Activated naive CD4-positive, alpha-beta T cell treated with anti-CD3 and anti-CD28 coated beads for 36 hours (primary cell): ENCODE measurements around the gene SPSB4. TPM values are rescaled to one million over a fixed set of nuclear protein-coding genes. Genes with fewer than 3 reads are reported as not detected.

Experiments
- CTCF ChIA-PET: fragments of 350-600 bp; sonication (Branson Sonifier 250); formaldehyde crosslinking; loops from one replicate; lab custom pipeline; 2021; ENCODE audit warnings: antibody characterized with exemption; lab: Charles Lee
- DNase-seq: peaks from one replicate; pipeline ENCODE4 v3.0.0-alpha.2; 2020
- H3K27ac Mint-ChIP-seq: one replicate; pipeline ENCODE4 v1.8.0; 2021; ENCODE audit warnings: mild to moderate bottlenecking, mixed read lengths
- H3K27me3 Mint-ChIP-seq: one replicate; pipeline ENCODE4 v1.8.0; 2021; ENCODE audit warnings: low read depth, mixed read lengths
- H3K36me3 Mint-ChIP-seq: one replicate; pipeline ENCODE4 v1.8.0; 2021; ENCODE audit warnings: low read depth, mixed read lengths
- H3K4me1 Mint-ChIP-seq: one replicate; pipeline ENCODE4 v1.8.0; 2021; ENCODE audit warnings: low read depth, mixed read lengths
- H3K4me3 Mint-ChIP-seq: one replicate; pipeline ENCODE4 v1.8.0; 2021; ENCODE audit warnings: mild to moderate bottlenecking, moderate library complexity, mixed read lengths
- H3K9me3 Mint-ChIP-seq: one replicate; pipeline ENCODE4 v1.8.0; 2021; ENCODE audit warnings: mixed read lengths
- intact Hi-C: fragments of 100-400 bp; cut with micrococcal nuclease; formaldehyde crosslinking; loops from one replicate; pipeline ENCODE4 v1.15.1; 2023
- total RNA-seq, 2 experiments: library from RNA; stranded (reverse); gene quantifications; one replicate each; pipeline ENCODE4 v1.2.3, GENCODE V29; 2021

The SPSB4 gene
- total RNA-seq, 2 experiments from 2014 or later, result not detected

DNA sequence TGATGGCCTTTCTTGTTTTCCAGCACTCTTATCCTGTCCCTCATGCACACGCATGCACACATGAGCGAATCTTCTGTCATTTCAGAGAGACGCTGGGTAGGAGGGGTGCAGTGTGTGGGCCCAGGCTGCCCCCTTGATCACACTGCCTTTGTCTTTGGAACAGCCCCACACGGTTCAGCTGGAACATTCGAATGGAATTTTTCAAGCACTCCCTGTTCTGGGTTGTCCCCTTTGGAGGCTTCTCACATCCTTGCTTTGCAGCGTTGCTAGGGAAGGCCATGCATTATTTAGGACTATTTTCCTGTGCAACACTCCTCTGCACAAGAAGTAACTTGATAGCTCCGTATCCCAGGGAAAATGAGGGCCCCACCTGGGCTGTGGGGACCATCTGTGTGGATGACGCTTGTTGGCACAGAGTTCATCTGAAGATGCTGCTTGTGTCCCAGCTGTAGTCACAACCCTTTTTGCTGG lies 78.4 kb downstream of the SPSB4 start:
- no peak overlapping the region for H3K4me3 Mint-ChIP-seq
- H3K36me3 Mint-ChIP-seq, result no peaks in the 10 kb centered on the region
- H3K27me3 Mint-ChIP-seq, result no peaks in the 10 kb centered on the region
- no peaks in the 10 kb centered on the region for H3K9me3 Mint-ChIP-seq
- CTCF ChIA-PET, result interaction anchor here (1.0 kb wide), 1 partner anchor 118 kb away, joined by 3 read pairs; no protein-coding TSS in a partner anchor
- no peak for DNase-seq
- no peaks in the 10 kb centered on the region for H3K4me1 Mint-ChIP-seq
- intact Hi-C loops, result no loop called here
- H3K27ac Mint-ChIP-seq, result no peak overlapping the region

DNA sequence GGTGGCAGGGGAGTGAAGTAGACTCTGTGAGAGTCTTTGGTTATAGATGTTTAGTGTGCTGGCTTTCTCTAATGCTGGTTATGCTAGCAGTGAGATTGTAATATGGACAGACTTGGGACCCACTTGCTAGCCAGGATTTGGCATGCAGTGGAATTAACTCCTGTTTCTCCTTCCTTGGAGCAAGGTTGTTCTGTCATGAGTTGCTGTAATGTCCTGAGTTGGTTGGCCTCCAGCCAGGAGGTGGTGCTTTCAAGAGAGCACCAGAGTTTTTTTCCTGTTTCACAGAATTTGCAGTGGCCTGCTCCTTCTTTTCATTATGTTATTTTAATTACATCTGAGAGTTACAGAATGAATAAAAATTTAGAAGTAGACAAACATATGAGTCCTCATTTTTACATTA lies 92.4 kb downstream of the SPSB4 start:
- Mint-ChIP-seq H3K36me3 (no peaks in the 10 kb centered on the region), H3K4me3 (no peak overlapping the region), H3K27me3 (peaks cover 8% of the 10 kb centered on the region), H3K4me1 (no peaks in the 10 kb centered on the region), H3K27ac (no peak overlapping the region), H3K9me3 (peaks cover 5% of the 10 kb centered on the region)
- DNase-seq, result no peak
- intact Hi-C loops, result no loop called here
- CTCF ChIA-PET, result no interaction called here

DNA sequence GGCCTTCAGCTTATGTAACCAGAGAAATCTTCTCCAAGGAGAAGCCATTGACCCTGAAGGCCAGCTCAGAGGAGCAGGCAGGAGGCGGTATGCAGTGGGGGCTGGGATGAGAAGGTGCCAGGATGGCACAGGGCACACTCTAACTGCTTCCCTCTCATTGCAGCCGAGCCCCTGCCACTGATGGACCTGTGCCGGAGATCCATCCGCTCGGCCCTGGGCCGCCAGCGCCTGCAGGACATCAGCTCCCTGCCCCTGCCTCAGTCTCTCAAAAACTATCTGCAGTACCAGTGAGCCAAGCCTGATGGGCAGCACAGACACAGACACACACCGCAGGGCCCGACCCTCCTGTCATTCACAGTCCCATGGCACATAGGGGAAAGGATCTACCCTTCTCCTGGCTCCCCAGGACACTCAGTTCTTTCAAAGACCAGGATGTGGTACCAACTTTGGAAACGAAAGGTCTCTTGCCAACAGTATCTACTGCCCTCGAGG lies 95.9 kb downstream of the SPSB4 start:
- H3K36me3 Mint-ChIP-seq, result no peaks in the 10 kb centered on the region
- no peaks in the 10 kb centered on the region for H3K4me1 Mint-ChIP-seq
- peaks cover under 1% of the 10 kb centered on the region for H3K9me3 Mint-ChIP-seq
- H3K4me3 Mint-ChIP-seq, result no peak overlapping the region
- H3K27me3 Mint-ChIP-seq, result peaks cover 7% of the 10 kb centered on the region
- no peak overlapping the region for H3K27ac Mint-ChIP-seq
- intact Hi-C loops, result no loop called here
- DNase-seq, result no peak
- CTCF ChIA-PET, result no interaction called here

DNA sequence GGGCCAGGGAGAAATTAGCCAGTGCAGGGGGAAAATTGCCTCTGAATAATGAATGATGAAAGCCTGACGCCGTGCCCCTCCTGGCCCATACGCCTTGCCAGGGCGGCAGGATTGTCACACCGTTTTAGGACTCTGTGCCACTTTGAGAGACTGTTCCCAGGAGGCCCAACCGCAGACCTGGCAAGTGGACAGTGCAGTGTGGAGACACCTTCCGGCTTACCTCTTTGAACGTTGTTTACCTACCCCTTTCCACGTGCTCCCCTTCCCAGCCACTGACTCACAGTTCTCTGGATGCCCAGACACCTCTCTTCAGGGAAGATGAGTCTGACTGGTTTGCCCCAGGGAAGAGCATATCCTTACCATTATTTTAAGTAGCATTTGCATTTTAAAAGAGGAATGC lies 96.5 kb downstream of the SPSB4 start:
- CTCF ChIA-PET, result no interaction called here
- no peaks in the 10 kb centered on the region for H3K36me3 Mint-ChIP-seq
- no peaks in the 10 kb centered on the region for H3K9me3 Mint-ChIP-seq
- no peaks in the 10 kb centered on the region for H3K4me1 Mint-ChIP-seq
- peaks cover 5% of the 10 kb centered on the region for H3K27me3 Mint-ChIP-seq
- H3K4me3 Mint-ChIP-seq, result no peak overlapping the region
- intact Hi-C loops, result no loop called here
- H3K27ac Mint-ChIP-seq, result no peak overlapping the region
- no peak for DNase-seq

DNA sequence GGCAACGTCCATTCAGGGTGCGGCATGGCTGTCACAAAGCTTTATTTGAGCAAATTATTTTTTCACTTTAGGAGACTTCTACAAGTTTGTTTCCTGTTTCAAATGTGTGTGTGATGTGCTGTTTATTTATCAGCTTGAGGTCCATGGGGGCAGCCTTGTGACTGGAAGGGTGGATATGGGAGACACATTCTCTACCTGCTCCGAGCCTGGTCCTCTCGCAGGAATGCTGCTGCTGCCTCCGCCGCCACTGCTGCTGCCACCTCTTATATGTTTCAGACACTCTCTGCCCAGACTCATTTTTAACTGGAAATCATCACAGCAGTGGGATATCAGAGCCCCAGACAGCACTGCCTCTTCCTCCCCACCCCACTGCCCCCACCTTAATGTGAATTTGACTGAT lies 97.0 kb downstream of the SPSB4 start:
- Mint-ChIP-seq H3K9me3 (no peaks in the 10 kb centered on the region), H3K36me3 (no peaks in the 10 kb centered on the region), H3K4me1 (no peaks in the 10 kb centered on the region), H3K4me3 (no peak overlapping the region), H3K27me3 (peaks cover 5% of the 10 kb centered on the region), H3K27ac (no peak overlapping the region)
- intact Hi-C loops, result no loop called here
- CTCF ChIA-PET, result interaction anchor here (2.3 kb wide), 1 partner anchor 44 kb away, joined by 9 read pairs; no protein-coding TSS in a partner anchor
- DNase-seq, result no peak

DNA sequence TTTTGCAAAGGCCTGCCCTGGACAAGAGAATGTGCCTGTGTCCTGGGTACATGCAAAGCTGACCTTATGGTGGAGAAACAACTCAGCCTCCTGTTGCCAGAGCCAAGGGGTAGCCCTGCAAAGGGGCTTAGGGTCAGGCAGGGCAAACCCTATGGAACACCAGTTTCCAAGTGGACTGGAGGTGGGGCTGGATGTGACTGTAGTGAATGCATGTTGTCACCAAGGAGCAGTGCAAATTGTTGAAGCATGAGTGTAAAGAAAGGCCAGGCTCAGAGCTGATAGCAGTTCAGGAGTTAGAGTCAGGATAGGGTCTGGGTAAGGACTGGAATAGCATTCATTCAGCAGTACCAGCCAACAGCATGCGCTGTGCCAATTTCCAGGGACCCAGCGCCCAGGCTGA lies 97.6 kb downstream of the SPSB4 start:
- intact Hi-C loops, result no loop called here
- no peak for DNase-seq
- Mint-ChIP-seq H3K4me3 (no peak overlapping the region), H3K4me1 (no peaks in the 10 kb centered on the region), H3K9me3 (no peaks in the 10 kb centered on the region), H3K36me3 (no peaks in the 10 kb centered on the region), H3K27me3 (peaks cover 5% of the 10 kb centered on the region), H3K27ac (no peak overlapping the region)
- CTCF ChIA-PET, result interaction anchor here (1.7 to 2.3 kb wide), 2 partner anchors 44 to 148 kb away, joined by 4 to 9 read pairs; no protein-coding TSS in a partner anchor

DNA sequence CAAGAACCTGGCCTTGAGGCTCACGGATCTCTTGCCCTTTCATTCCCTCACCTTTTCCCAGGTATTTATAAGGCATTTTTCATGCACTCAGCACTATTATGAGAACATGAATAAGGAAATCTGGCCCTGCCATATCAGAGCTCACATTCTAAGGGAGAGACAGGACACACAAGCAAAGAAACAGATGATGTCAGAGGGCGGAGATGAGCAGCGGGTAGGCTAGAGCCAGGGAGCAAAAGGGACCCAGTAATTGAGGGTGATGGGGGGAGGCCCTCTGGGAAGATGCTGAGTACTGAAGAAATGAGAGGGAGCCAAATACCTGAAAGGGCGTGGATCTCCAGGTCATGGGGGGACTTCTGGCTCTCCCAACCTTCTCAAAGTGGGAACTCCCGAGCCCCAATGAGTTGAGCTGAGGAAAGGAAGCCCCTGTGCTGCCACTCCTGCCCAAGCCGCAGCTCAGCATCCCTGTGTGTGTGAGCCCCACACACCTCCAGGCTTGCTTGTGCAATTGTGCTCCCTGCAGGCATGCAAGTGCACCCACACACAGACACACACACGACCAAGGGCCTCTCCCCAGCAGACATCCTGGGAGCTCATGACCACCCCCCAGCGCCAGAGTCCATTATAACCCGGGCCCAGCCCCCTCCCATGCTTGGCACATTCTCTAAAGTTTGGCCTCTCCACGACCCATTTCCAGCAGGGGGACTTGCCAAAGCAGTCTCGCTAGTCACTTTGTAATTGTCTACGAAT lies 99.1 kb downstream of the SPSB4 start:
- no peaks in the 10 kb centered on the region for H3K9me3 Mint-ChIP-seq
- no peak overlapping the region for H3K27ac Mint-ChIP-seq
- no peak for DNase-seq
- H3K27me3 Mint-ChIP-seq, result no peaks in the 10 kb centered on the region
- H3K4me3 Mint-ChIP-seq, result no peak overlapping the region
- intact Hi-C loops, result no loop called here
- H3K4me1 Mint-ChIP-seq, result no peaks in the 10 kb centered on the region
- H3K36me3 Mint-ChIP-seq, result no peaks in the 10 kb centered on the region
- CTCF ChIA-PET, result interaction anchor here (0.6 to 2.3 kb wide), 3 partner anchors 9 to 150 kb away, joined by 3 to 9 read pairs (median 4); no protein-coding TSS in a partner anchor

DNA sequence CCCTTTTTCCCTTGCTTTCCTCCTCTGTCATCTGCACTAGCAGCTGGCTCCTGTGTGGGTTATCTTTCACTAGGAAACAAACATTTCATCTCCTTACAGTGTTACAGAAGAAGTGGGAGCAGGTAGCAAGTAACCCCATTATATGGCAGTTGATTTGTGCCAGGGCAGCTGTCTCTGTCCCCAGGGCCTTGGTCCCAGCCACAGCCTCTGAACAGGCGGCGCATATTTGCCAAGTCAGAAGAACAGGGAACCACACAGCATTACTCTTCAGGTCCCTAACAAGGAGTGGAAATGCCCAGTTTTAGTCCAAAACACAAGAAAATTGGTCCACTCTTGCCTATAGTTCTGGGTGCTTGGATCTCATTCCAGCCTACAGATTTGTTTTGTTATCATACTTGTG lies 99.8 kb downstream of the SPSB4 start:
- H3K4me3 Mint-ChIP-seq, result no peak overlapping the region
- H3K9me3 Mint-ChIP-seq, result no peaks in the 10 kb centered on the region
- intact Hi-C loops, result no loop called here
- no peak for DNase-seq
- no peak overlapping the region for H3K27ac Mint-ChIP-seq
- H3K36me3 Mint-ChIP-seq, result no peaks in the 10 kb centered on the region
- H3K27me3 Mint-ChIP-seq, result no peaks in the 10 kb centered on the region
- H3K4me1 Mint-ChIP-seq, result no peaks in the 10 kb centered on the region
- CTCF ChIA-PET, result no interaction called here

DNA sequence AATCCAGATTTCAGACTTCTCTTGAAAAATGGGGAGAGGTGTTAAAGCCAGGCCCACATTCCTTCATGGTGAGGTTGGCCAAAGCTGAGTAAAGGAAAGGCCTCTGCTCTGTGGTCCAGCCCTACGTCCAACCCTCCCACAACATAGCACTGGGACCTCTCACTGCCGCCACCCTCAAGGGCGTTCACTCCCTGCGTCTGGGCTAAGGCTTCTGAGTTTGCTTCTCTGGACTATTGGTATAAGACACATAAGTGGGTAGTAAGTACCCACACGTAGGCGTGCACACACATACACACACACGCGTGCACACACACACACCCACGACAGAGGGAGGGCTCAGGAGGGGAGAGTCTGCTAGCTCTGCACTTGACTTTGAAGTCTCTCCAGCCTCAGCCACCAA lies 100.3 kb downstream of the SPSB4 start:
- no peak overlapping the region for H3K27ac Mint-ChIP-seq
- CTCF ChIA-PET, result interaction anchor here (1.7 kb wide), 1 partner anchor 151 kb away, joined by 4 read pairs; no protein-coding TSS in a partner anchor
- DNase-seq, result no peak
- no peaks in the 10 kb centered on the region for H3K4me1 Mint-ChIP-seq
- H3K4me3 Mint-ChIP-seq, result no peak overlapping the region
- no peaks in the 10 kb centered on the region for H3K27me3 Mint-ChIP-seq
- no peaks in the 10 kb centered on the region for H3K36me3 Mint-ChIP-seq
- H3K9me3 Mint-ChIP-seq, result no peaks in the 10 kb centered on the region
- intact Hi-C loops, result no loop called here

DNA sequence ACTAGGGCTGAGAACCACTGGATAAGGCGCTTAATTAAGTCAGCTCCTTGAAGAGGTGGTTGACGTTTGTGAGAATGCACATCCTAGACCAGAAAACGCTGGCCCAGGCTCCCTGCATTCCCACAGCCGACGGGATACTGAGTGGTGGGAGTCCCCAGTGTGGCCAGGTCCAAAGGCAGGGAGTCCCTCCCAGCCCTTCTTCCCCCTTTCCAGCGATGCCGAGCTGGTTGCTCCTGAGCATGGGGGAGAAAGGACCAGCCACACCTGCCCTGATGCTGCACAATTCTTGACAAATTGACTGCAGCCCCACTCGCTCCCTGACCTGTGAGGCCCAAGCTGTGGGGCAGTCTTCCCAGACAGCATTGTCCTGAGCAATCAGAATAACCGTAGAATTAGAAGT lies 101.0 kb downstream of the SPSB4 start:
- CTCF ChIA-PET, result interaction anchor here (0.6 to 1.7 kb wide), 2 partner anchors 143 to 152 kb away, joined by 3 to 4 read pairs; no protein-coding TSS in a partner anchor

DNA sequence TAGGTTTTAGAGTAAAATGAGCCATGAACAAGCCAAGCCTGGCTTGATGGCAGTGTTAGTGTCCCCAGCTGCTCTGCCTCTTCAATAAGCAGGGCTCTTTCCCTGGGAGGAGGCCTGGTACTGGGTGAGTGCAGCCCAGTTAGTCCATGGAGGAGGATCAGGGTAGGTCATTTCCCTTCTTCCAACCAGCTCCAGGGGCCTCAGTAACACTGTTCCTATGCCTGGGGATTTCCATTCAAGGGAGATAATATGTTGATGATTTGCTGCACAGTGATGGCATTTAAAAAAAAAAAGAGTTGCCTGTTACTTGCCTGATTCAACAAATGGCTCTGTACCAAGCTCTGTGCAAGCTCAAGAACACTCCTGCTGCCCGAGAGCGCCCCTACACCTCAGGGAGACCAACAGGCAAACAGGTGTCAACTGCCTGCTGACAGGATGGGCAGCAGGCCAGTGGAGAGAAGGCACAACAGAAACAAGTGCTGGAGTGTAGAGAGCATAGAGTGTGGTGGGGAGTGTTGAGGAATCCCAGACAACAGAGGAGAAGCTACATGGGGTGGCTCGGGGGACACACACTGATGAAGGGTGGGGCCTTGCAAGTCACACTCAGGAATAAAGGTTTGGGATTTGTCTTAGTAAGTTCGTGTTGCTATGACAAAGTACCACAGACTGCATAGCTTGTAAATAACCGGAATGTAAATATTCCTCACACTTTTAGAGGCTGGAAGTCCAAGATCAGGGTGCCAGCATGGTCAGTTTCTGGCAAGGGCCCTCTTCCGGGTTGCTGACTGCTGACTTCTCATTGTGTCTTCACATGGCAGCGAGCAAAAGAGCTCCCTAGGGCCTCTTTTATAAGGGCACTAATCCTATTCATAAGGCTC lies 101.9 kb downstream of the SPSB4 start:
- H3K27me3 Mint-ChIP-seq, result no peaks in the 10 kb centered on the region
- CTCF ChIA-PET, result interaction anchor here (0.6 to 1.7 kb wide), 2 partner anchors 142 to 153 kb away, joined by 3 to 4 read pairs; no protein-coding TSS in a partner anchor
- intact Hi-C loops, result no loop called here

More for the DNA sequence above, 101.0 kb downstream of the SPSB4 start:
- no peaks in the 10 kb centered on the region for H3K4me1 Mint-ChIP-seq
- no peak overlapping the region for H3K4me3 Mint-ChIP-seq
- no peak overlapping the region for H3K27ac Mint-ChIP-seq
- no peak for DNase-seq
- no peaks in the 10 kb centered on the region for H3K27me3 Mint-ChIP-seq
- no peaks in the 10 kb centered on the region for H3K36me3 Mint-ChIP-seq
- intact Hi-C loops, result no loop called here
- H3K9me3 Mint-ChIP-seq, result no peaks in the 10 kb centered on the region

DNA sequence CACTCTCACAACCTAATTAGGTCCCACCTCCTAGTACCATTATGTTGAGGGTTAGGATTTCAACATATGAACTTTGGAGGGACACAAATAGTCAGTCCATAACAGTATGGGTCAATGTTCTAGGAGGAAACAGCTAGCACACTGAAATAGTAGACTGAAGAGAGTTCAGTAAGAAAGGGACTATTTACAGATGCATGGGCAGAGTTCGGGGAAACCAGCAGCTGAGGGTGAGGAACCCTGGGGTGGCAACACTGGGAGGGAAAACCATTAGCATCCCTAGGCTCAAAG lies 102.5 kb downstream of the SPSB4 start:
- H3K36me3 Mint-ChIP-seq, result no peaks in the 10 kb centered on the region
- no peak overlapping the region for H3K4me3 Mint-ChIP-seq
- intact Hi-C loops, result no loop called here
- H3K9me3 Mint-ChIP-seq, result no peaks in the 10 kb centered on the region
- CTCF ChIA-PET, result no interaction called here
- no peak overlapping the region for H3K27ac Mint-ChIP-seq
- no peaks in the 10 kb centered on the region for H3K27me3 Mint-ChIP-seq
- H3K4me1 Mint-ChIP-seq, result no peaks in the 10 kb centered on the region
- DNase-seq, result no peak

More for the DNA sequence above, 101.9 kb downstream of the SPSB4 start:
- Mint-ChIP-seq H3K27ac (no peak overlapping the region), H3K4me3 (no peak overlapping the region), H3K9me3 (no peaks in the 10 kb centered on the region), H3K36me3 (no peaks in the 10 kb centered on the region), H3K4me1 (no peaks in the 10 kb centered on the region)
- no peak for DNase-seq
